HG02884 (cell line): ENCODE data around the gene INKA1.
A peak's percentile ranks its signal among the peaks of the same experiment; 100 is the strongest.

ENCODE experiments used
- ATAC-seq: cut with Tn5 transposase; IDR thresholded peaks from one replicate; pipeline ENCODE4 v1.9.1; 2021; ENCODE audit warnings: mild to moderate bottlenecking, moderate library complexity; ENCODE audit not compliant: unreplicated experiment

The INKA1 gene

DNA sequence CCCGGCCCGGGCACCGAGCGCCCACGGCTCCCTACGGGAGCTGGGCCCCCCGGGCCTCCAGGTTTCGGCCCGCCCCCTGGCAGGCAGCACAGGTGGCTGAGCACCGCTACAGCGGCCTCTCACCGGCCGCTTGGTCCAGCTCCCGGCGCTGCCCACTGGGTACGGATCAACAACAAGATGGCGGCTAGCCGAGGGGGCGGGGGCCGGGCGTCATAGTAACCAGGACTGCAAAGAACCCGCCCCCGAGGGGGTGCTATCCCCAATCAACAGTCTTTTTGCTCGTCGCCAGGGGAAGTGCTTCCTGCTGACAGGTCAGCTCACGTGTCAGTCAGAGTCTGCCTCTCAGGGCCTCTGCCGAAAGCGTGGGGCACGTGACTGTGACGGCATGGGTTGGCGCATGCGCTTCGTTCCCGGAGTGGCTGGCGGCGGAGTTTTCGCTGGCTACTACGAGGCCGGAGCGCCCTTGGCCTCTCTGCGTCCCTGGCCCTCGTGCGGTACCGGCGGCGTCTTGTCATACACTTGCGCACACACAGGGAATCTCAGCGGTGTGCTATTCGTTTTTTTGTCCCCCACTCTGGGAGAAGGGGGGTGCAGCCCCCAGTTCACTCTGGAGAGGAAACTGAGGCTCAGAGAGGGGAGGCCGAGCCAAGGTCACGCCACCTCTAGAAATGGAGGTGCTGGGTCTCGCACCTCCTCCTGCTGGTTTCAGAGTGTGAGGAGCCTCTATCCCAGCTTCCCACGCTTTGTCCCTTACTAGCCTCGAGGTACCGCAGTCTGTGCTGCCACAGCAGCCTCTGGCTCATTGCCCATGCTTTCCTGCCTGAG is 16.5 kb upstream of the INKA1 start, which contains the start of gene IP6K1:
Gene IP6K1, minus strand, starts transcription at position 186 of the 825 bp plus-strand sequence. CDS start 38,502 bp downstream, outside the sequence.
- ATAC-seq, result peak; percentile 92

DNA sequence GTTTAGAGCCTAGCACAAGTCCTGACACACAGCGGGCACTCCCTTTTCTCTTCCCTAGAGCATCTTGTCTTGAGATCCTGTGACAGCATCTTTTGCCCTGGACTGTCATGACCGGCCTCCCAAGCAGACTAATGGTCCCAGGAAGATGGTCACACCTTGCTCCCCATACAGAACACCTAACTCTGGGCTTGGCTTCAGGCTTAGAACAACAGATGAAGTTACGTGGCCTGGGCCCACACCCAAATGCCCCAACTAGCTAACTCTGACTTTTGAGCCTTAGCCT is 15.9 kb upstream of the INKA1 start:
- ATAC-seq, result no peak

DNA sequence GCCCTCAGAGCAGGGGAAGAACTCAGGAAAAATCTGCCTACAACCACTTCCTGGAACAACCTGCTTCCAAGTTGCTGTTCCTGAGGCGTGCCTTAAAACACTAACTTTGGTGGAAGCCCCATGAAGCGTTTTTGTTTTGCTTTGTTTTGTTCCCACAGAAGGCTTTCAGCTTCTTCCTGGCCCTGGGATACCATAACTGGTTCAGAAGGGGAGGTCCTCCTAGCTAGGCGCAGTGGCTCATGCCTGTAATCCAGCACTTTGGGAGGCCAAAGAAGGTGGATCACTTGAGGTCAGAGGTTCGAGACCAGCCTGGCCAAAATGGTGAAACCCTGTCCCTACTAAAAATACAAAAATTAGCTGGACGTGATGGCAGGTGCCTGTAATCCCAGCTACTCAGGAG is 15.5 kb upstream of the INKA1 start:
- ATAC-seq, result no peak

DNA sequence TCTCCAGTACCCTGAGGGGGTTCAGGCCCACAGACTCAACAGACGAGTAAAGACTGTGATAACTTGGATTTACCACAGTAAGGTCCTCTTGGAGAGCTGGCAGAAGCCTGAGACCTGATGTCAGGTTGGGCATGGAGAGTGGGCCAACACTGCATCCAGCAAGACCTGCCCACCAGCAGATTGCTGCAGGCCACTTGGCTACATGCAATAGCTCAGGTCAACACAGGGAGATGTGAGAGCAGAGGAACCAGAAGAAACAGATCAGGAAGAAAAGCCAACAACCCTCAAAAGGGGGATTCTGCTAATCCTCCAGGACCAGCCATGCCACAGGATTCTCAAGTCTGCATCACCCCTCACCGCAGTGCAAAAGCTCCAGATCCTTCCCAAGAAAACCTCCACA is 15.0 kb upstream of the INKA1 start:
- ATAC-seq, result no peak

DNA sequence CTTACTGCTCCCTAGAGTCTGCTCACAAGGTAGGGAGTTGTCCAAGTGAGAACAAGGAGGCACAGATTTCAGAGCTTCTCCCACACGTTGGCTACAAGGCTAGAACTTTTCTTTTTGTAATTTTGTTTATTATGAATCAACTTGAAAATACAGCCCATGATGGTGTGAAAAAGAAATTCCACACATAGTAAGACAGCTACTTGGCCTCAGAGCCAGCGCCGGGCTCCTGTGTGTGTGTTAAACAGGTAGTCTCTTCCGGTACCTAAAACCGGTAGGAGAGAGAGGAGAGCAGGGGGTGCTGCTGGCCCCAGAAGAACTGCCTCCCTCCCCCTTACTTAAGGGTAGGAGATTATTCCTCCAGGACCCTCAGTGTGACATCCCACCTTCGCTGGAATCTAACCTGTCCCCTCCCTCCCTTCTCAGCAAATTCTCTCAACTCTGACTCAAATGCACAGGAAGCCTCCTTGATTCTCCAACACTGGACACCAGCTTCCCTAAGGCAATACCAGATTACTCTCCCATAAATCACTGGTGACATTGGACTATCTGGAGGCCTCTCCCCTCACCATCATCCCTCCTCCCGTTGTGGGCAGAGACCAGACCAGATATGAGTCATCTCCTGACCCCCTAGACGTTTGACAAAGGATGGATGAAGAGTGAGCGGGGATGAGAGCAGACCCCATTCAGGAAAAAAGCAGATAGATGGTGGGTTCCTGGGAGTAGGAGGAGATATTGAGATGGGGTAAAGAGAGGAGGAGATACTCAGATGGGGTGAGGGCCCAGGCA is 12.2 kb upstream of the INKA1 start:
- no peak for ATAC-seq

DNA sequence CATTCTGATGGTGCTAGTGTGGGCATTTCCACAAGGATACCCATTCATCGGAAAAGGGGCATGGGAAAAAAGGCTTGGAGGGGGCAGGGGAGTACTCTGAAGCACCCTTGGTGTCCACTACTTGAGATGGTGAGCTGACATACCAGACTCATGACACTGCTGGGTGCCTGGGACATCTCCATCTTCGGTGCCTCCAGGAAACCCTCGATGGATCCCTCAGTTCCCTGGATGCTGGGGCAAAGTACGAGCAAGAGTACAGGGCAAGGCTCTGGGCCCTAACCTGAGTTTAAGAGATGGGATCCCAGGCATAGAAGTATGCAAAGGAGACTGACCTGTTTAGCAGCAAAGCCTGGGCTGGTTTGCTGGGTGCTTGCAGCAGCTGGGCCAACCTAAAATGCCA is 11.5 kb upstream of the INKA1 start:
- no peak for ATAC-seq

DNA sequence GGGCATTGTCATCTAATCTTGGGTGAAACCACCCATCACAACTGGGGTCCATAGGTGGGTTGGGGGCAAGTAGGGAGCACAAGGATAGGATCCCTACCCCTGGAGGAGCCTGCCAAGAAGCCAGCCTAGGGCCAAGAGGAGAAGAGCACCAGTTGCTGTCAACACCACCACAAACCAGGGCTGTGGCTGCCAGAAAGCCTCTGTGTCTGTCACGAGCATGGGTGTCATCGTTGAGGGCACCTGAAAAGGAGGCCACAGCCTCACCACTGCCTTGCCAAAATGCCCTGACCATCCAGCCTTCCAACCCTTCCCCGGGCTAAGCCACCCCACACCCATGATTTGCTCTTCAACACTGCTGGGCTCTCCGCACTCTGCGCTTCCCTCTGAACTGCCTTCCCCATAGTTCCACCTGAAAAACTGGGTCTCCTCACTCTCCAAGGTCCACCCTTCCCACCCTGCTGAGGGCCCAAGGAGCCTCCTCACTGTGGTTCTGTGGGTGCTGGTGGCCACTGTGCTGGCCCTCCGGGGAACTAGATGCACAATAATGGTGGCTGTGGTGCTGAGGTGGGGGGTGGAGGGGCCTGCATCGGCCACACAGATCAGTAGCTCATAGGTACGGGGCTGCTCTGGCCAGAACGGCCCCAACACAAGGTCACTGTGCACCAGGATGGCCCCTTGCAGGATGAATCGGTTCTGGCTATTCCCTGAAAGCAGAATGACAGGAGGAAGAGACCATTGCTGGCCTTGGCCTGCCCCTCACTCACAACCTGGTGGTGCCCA is 10.5 kb upstream of the INKA1 start:
- no peak for ATAC-seq

DNA sequence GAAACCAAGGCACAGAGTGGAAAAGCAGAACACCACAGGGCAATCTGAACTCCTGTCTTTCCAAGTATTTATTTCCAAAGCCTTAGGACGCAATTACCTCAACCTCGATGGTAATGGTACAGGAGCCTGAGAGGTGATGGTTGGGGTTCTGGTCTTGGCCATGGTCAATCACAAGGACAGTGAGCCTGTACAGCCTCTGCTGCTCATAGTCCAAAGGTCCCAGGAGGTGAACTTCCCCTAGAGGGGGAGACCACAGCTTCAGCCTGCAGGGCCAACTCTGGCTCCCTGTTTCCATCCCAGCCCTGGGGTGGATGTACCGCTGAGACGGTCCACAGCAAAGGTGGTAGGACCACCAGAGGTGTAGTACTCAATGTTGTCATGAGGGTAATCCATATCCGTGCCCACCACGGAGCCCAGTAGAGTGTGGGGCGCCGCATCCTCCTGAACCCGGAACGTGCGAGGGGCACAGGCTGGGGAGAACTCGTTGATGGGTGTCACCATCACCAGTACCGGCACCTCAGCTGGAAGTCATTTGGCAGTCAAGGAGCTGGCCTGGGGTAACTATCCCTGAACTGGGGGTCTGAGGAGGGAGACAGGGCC is 9.5 kb upstream of the INKA1 start:
- ATAC-seq, result no peak

DNA sequence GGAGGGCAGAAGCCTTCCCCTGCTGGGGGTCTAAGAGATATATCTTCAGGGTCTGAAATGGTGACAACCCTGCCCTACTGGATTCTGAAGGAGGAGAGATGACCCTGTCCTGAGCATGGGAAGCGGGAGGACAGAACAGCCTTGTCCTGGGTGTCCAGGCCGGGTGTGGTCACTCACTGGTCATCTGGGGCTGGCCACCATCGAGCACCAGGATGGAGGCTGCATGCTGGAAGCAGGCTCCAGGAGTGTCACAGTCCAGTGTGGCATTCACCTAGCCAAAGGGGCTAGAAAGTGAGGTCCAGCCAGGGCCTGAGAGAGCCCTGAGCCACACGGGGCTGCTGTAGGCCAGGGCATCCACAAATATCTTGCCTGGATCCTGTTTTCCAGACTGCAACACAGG is 8.6 kb upstream of the INKA1 start:
- ATAC-seq, result no peak

DNA sequence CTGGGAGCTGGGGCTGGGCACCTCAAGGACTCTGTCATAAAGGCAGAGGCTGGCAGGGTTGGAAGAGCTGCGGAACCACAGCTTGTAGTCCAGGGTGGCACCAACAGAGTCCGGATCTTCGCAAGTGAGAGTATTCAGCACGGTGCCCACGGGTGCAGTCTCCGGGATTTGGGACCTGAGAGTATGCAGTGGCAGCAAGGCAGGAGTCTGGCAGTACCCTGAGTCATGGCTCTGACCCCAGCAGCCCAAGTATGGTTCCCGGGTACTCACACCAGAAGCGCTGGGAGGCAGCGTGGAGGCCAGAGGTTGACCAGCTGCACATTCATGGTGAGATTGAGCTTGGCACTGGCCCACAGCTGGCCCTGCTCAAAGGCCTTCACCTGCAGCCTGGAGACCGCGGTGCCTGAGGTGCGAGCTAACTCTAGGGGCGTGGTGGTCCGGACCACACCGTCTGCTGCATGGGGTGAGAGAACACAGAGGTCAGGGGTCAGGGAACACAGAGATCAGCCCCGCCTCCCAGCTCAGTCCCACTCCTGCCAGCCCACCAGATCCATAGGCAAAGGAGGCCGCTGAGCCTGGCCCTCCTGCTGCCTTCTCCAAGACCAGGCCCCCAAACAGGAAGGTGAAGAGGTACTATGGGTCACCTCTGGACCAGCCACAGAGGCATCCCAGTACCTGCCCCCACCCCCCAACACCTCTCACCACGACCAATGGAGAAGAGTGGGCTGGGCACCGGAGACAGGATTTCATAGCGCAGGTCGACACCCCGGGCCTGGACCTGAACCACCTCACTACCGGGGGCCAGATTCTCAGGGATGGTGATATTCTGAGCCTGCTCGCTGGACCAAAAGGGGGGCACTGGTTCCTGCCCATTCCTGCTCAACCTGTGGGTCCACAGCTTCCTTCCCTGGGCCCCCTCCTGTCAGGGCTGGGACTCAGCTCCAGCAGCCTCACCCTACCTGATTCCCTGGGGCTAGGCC is 7.8 kb upstream of the INKA1 start:
- ATAC-seq, result no peak

DNA sequence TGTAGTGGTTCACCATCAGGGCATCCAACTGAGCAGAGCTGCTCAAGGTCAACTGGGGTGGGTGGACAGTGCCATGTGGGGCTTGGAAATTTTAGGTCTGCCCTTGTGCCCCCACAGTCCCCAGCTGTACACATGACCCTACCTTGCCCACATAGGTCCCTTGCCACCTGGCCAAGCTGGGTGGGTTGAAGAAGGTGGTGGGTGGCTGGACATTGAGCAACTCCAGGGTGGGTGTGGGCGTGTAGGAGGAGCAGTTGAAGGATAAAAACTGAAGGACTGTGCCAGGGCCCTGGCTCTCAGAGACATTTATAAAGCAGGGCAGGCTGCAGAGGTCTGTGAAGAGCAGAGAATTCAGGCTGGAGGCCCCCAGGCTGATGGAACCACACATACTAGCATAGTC is 4.0 kb upstream of the INKA1 start:
- ATAC-seq, result no peak

DNA sequence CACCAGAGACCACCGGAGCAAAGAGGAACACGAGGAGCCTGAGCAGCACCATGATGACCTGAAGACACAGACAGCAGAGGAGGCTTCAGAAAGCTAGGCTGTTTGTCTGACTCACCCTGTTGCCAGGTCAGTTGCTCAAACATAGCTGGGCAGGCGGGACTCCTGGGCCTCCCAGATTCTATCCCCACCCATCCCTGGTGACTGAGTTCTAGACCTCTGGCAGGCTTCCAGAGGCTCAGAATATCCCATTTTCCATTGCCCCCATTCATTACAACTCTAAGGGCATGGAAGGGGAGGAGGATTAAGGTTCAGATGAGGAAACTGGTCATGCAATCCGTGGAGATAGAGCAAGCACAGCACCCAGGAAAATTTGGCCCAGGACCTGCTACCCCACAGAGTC is 3.3 kb upstream of the INKA1 start, which contains the start of gene CDHR4:
Gene CDHR4, minus strand, starts transcription at position 113 of the 400 bp plus-strand sequence. Its CDS starts 61 bp downstream, at position 52.
- no peak for ATAC-seq

DNA sequence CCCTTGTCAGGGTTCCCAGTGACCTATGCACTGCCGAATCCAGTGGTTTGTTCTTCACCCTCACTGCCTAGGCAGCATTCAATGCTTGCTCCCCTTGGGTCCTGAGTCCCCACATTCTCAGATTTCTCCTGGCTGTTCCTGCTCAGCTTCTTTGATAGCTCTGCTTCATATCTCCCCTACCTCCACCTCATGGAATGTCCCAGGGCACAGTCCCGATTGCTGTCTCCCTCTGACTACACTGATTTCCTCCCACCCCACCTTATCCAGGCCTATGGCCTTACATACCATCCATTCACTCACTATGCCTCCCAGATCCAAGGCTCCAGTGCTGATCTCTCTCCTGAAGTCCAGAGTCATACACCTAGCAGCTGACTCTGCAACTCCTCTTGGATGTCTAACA is 1.9 kb upstream of the INKA1 start:
- ATAC-seq, result no peak

DNA sequence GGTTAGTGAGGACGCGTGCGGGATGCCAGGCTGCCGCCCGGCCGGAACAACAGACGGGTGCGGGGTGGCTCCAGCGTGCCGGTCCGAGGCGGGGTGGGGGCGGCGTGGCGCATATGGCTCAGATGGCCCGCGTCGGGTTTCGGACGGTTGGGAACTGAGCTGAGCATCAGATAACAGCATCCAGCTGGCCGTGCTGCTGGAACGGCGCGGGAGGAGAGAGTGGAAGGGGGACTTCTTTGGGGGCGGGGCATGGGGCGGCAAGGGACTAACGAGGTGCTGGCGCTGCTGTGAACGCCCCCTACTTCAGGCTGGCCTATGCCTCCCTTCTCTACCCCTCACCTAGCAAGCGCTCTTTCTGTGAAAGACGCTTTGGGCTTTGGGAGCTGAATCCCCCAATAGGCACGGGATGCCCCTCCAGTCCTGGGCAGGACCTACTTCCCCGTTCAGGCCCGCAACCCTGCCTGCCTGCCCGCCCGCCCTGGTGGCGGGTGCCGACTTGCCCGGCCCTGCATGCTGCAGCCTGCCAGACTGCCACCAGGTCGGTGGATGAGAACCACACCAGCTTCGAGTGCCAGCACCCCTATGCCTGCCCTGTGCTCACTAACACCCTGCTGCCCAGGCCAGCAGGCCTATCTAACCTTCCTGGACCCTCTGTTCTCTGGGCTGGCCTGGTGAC is 542 bp downstream of the INKA1 start:
- peak; percentile 2 for ATAC-seq

DNA sequence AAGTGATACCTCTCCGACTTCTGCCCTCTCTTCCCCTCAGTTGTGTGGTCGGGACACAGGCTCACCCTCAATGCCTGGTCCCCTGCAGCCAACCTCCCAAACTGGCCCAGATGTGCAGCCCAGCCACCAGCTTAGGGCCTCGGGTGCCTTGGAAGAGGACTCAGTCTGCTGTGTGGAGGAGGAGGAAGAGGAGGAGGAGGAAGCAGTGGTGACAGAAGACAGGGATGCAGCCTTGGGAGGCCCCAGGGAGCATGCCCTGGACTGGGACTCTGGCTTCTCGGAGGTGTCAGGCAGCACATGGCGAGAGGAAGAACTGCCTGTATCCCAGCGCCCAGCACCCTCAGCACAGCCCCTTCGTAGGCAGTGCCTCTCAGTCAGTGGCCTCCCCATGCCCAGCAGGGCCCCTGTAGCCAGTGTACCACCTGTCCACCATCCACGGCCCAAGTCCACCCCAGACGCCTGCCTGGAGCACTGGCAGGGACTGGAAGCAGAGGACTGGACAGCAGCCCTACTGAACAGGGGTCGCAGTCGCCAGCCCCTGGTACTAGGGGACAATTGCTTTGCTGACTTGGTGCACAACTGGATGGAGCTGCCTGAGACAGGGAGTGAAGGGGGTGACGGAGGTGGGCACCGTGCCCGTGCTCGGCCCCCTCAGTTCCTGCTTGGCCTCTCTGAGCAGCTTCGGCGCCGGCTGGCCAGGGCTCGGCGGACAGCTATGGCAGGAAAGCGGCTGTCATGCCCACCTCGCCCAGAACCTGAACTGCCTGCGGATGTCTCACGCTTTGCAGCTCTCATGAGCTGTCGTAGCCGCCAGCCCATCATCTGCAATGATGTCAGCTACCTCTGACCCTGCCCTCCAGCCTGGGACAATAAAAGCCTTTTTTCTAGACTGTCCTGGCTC is 1.3 kb downstream of the INKA1 start:
- no peak for ATAC-seq

DNA sequence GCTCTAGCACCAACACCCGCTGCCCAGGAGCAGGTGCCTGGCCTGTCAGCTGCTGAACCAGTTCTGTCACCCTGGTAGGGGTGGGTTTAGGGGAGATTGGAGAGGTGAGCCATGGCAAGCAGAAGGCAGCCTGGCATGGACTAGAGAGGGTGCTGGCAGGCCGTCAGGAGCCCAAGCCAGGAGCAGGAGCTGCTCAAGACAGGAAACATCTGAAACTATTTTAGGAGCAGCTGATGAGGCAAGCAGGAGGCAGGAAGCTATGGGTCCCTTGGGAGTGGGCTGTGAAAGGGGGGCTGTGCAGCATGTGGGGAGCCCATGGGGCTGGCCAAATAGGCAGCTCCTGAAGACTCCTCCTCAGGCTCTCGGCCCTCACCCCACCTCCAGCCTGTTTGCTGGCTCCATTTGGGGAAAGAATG is 2.3 kb downstream of the INKA1 start:
- ATAC-seq, result no peak

DNA sequence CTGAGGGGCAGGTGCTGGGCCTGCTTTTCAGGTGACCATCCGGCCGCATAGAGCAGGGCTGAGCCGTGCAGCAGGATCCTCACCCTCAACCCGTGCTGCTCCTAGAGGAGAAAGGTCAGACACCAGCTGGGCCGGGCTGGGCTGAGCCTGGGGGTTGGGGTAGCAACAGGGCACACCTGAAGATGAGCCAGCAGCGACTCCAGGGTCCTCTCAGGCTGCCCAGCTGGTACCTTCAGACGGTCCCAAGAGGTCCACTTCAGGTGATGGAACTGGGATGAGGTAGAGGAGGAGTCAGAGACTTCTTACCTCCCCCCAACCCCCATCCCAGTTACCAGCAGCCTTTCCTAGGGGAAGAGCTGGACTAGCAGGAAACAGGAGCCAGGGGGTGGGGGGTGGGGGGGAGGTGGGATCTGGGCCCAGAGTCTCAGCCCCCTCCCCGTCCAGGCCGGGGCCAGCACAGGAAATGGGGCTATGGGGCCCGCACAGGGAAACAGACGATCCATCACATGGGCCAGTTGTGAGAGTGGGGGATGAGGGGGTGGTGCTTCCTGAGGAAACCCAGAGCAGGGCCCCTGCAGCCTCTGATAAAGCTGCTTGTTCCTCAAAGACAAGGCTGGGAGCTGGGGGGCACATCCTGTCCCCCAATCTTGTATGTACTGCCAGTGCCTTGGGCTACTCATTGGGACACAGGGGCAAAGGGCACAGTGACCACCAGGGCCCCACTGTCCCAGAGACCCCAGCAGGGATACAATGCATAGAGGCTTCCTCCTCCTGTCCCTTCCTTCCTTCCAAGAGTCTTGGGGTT is 3.0 kb downstream of the INKA1 start:
- no peak for ATAC-seq

DNA sequence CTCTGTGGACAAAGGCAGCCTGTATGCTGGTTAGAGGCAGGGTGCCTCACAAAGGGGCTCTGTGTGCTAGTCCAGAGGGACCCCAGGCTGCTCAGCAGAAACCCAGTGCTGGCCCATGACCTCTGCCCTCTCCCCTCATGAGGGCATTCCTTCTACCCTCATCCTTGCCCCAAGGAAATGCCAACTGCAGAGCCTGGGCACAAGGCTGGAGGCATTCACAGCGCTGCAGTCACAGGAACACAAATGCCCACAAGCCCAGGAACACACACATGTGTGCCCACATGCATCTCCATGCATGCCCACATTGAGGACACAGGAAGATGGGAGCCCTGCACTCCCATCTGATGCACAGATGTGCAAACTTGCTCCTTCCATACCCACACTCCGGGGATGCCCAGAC is 3.8 kb downstream of the INKA1 start:
- no peak for ATAC-seq
